DMS 273 (cell line): ENCODE measurements around the gene BRSK2.

Source experiments
- DNase-seq: peaks from one replicate; lab custom pipeline; 2025; ENCODE audit not compliant: unreplicated experiment; lab: John Stamatoyannopoulos, UW

The BRSK2 gene

GRCh38 chr11:1375161-1375954, 14.4 kb upstream of the BRSK2 start:
- DNase-seq = no peak

- no peak for DNase-seq
These were observed 13.8 kb upstream of the BRSK2 start for GRCh38 chr11:1375955-1376258.

GRCh38 chr11:1377231-1377780, 12.4 kb upstream of the BRSK2 start:
- no peak for DNase-seq

- DNase-seq = no peak
These were observed 7.8 kb upstream of the BRSK2 start for GRCh38 chr11:1381793-1382425.

- DNase-seq = no peak
These were observed 7.3 kb upstream of the BRSK2 start for GRCh38 chr11:1382429-1382828.

GRCh38 chr11:1382831-1383607, 6.7 kb upstream of the BRSK2 start:
- peak; percentile 76 for DNase-seq

DNA sequence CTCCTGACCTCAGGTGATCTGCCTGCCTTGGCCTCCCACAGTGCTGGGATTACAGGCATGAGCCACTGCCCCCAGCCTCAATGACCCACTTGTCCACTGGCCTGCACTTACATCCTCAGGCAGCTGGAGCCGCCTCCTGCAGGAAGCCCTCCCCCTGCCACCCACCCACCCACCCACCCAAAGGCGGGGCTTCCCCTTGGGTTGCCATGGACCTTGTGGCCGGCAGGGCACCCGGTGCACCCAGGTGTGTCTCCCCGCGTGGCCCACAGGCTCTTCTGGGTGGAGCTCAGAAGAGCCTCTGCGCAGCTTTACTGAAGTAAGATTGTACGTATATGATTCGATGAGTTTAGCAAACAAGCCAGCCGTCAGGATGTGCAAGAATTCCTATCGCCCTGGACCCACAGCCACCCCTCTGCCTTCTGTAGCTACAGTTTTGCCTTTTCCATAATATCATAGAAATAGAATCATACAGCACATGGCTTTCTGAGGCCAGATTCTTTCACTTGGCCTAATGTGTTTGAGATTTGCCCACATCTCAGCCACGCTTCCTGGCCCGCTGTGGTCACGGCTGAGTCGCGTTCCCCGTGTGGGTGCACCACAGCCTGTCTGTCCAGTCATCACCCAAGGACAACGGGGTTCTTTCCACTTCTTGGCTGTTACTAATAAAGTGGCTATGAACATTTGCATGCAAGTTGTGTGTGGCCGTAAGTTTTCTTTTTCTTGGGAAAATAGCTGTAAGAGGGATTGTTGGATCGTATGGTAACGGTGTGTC, 5.3 kb upstream of the BRSK2 start:
- DNase-seq = no peak

DNA sequence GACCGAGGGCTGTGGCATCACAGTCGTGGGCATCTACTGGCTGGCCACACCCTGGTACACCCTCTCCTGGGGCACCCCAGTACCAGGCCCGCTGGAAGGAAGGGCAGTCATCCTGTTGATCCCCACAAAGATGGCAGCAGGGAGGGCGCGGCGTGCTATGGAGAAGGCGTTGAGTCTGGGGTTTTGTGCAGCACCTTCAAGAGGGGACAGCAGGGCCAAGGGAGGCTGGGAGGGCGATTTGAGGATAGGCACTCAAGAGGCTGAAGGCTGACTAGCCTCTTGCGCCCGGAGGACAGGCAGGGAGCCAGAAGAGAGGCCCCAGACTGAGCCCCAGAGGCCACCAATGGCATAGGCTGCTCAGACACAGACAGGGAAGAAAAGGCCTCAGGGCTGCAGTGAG, 2.2 kb upstream of the BRSK2 start:
- no peak for DNase-seq

DNA sequence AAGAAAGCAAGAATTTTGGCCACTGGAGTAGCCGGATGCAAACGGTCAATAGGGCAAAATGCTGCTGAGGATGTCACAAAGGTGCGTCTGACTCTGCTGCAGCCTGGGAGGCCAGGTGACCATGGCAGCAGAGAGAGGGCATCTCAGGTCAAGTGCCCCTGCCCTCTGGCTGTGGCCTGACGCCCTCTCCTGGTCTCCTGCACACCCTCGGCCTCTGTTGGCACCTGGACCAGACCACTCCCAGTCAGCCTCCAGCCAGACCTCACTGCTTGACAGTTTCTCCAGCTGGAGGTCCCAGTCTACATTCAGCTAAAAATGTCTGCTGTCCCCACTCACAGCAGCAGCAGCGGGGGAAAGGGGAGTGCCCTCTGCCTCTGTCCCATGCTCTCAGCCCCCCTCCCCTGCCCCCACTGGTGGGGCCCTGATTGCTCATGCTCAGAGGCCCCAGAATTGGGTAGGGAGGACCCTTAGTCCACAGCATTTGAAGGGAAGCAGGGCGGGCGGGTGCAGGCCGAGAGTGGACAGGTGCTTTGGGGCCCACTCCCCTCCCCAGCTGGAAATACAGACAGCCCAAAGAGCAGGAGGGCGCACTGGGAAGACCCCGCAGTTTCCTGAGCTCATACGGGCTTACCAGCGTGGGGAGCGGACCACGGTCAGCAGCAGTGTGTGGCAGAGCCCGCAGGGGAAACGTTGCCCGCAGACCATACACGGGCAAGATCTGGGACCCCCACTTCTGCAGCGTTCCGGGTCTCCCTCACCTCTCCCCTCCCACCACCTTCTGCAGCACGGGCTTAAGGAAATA, 1.6 kb upstream of the BRSK2 start:
- peak; percentile 13 for DNase-seq

DNA sequence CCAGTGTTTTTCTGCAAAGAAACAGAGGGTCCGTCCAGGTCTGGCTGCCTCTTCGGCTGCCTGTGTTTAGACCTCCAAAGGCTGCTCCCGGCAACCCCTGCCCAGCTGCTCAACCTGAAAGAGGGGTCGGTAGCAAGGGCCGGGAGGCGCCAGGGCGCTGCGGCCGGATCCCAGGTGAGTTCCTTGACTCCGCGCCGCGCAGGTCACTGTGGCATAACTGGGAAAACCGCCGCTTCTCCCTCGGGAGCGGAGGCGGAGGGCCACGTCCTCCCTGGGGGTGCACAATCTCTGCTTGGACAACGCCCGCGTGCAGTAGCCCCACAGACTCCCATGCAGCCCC, 1.0 kb upstream of the BRSK2 start:
- no peak for DNase-seq

GRCh38 chr11:1389103-1389931, 417 bp upstream of the BRSK2 start:
- peak; percentile 96 for DNase-seq

GRCh38 chr11:1390569-1391164, 933 bp downstream of the BRSK2 start:
- DNase-seq = peak; percentile 64

DNA sequence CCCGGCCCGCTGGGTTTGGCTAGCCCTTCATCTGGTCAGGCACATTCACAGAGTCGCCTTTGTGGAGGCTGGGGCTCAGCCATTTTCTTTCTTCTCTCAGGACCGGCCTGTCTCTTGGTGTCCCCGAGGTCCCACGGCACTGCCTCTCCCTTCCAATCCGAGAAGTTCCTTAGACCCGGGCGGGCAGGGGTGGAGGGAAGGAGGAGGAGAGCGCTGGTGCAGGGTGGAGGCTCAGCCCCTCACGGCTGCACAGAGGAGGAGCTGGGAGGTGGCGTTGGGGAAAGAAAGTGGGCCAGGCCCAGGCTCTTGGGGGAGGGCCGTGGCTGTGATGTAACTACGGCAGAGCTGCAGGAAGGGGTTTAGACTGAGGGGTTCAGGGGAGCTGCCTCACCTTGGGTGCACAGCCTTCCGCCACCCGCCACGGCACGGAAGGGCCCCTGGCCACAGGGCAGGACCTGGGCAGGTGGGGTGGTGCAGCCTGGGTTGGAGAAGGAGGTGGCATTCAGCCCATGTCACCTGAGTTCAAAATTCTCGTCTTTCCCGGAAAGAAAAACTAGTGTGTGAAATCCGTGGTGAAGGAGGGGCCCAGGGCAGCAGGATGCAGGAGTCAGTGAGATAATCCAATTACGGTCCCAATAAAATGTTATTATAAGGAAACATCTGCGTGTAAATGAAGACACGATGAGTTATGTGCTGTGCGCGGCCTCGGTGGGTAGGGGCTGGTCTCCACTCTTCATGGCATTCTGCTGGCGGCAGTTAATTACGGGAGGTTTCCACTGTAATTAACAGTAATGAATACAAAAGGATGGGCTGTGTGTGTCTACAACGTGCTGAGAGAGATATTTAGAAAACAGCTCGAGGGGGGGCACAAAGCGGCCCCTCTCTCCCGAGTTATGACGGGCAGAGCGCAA, 1.7 kb downstream of the BRSK2 start:
- peak; percentile 58 for DNase-seq

DNA sequence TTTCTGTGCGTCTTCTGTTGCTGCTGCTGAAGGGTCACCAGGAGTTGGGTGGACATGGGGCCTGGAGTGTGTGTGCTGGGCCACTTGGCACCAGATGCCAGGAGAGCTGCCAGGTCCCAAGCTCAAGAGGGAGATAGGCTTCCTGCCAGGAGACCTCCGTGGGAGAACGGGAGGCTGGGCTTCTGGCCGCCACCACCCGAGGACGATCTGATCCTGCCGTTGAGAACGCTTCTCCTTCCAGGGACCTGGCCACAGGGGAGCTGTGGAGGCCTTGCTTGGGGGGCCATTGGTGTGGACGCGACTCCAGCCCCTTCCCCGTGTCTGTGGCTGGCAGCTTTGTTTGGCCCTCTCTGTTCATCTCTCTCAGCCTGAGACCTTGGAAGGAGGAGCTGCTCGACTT, 2.4 kb downstream of the BRSK2 start:
- peak; percentile 32 for DNase-seq

DNA sequence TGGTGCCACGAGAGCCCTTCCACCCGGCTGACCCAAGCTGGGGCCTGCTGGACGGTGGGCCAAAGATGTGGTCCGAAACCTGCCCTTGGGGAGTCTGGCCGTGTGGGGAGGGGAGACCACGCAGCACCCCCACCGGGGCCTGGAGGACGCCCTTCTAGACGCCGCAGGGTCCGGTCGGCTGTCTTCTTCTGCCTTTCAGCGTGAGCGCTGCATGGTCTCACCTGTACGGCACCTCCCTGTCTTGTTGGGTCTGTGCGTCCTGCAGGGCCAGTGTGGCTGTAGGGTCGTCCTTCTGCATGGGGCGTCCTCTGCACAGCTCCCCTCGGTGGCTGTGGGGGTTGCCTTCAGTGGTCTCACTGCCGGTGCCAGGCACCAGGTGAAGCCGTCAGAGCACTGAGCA, 2.8 kb downstream of the BRSK2 start:
- DNase-seq = no peak

GRCh38 chr11:1393038-1393710, 3.4 kb downstream of the BRSK2 start:
- no peak for DNase-seq

GRCh38 chr11:1394936-1395772, 5.4 kb downstream of the BRSK2 start:
- no peak for DNase-seq
